Measurements from ENCODE around the gene POMP.

POMP gene

GRCh38 chr13:28620011-28620830 lies 38.7 kb upstream of the POMP start:
- no peaks in the 10 kb centered on the region for H3K36me3 ChIP-seq
- peaks cover 6 to 52% (median 34%) of the 10 kb centered on the region in 10 experiments; a peak in 18 of 20 replicates for H3K4me1 ChIP-seq
- H3K9ac ChIP-seq = no peak overlapping the region
- H3K9me3 ChIP-seq (replicated peaks in 1 of 11) = peaks cover 0 to 17% (median 0%) of the 10 kb centered on the region in 11 experiments; a peak in 2 of 22 replicates
- H3K27me3 ChIP-seq = no peaks in the 10 kb centered on the region
- TF ChIP-seq Cebpa-rat (IDR thresholded peaks at IDR 0.05) = no peak
- H3K27ac ChIP-seq = no peak overlapping the region
- H3K4me3 ChIP-seq = no peak overlapping the region
- H4K20me1 ChIP-seq = no peaks in the 10 kb centered on the region
- H3K4me2 ChIP-seq = peak overlapping the region in 10 of 11 experiments; percentile 3 to 71 (median 36); a peak in 9 of 22 replicates

GRCh38 chr13:28621449-28621848 lies 37.5 kb upstream of the POMP start:
- no peaks in the 10 kb centered on the region for H3K27me3 ChIP-seq
- H3K4me3 ChIP-seq = no peak overlapping the region
- no peaks in the 10 kb centered on the region for H4K20me1 ChIP-seq
- H3K9me3 ChIP-seq (replicated peaks in 1 of 11) = peaks cover 0 to 17% (median 0%) of the 10 kb centered on the region in 11 experiments; a peak in 2 of 22 replicates
- H3K9ac ChIP-seq = no peak overlapping the region
- peaks cover 6 to 52% (median 34%) of the 10 kb centered on the region in 10 experiments; a peak in 18 of 20 replicates for H3K4me1 ChIP-seq
- H3K4me2 ChIP-seq = peak overlapping the region in 7 of 11 experiments; percentile 6 to 71 (median 55); a peak in 12 of 22 replicates
- peak in 8 of 11 experiments; percentile 16 to 82 (median 51); a peak in 10 of 22 replicates for TF ChIP-seq Cebpa-rat (IDR thresholded peaks at IDR 0.05)
- H3K27ac ChIP-seq = peak overlapping the region in 2 of 11 experiments; percentile 13 to 48; a peak in 3 of 22 replicates
- H3K36me3 ChIP-seq = no peaks in the 10 kb centered on the region

- Histone ChIP-seq H3K27ac (peak overlapping the region in 3 of 11 experiments; percentile 6 to 48 (median 13); a peak in 2 of 22 replicates), H4K20me1 (no peaks in the 10 kb centered on the region), H3K4me3 (no peak overlapping the region), H3K4me1 (peaks cover 6 to 52% (median 34%) of the 10 kb centered on the region in 10 experiments; a peak in 18 of 20 replicates), H3K36me3 (no peaks in the 10 kb centered on the region), H3K27me3 (no peaks in the 10 kb centered on the region), H3K9me3 (replicated peaks in 1 of 11) (peaks cover 0 to 17% (median 0%) of the 10 kb centered on the region in 11 experiments; a peak in 2 of 22 replicates), H3K4me2 (peak overlapping the region in 5 of 11 experiments; percentile 29 to 71 (median 55); a peak in 8 of 22 replicates), H3K9ac (no peak overlapping the region)
- no peak for TF ChIP-seq Cebpa-rat (IDR thresholded peaks at IDR 0.05)
Measured at GRCh38 chr13:28622286-28622685, 36.6 kb upstream of the POMP start.

GRCh38 chr13:28623782-28624706 lies 34.9 kb upstream of the POMP start:
- Histone ChIP-seq H3K4me3 (no peak overlapping the region), H3K9ac (no peak overlapping the region), H3K27me3 (no peaks in the 10 kb centered on the region), H3K4me1 (peaks cover 6 to 58% (median 34%) of the 10 kb centered on the region in 10 experiments; a peak in 18 of 20 replicates), H3K9me3 (replicated peaks in 1 of 11) (peaks cover 0 to 9% (median 0%) of the 10 kb centered on the region in 11 experiments; a peak in 1 of 22 replicates), H3K4me2 (peak overlapping the region in 10 of 11 experiments; percentile 25 to 62 (median 50); a peak in 18 of 22 replicates), H4K20me1 (no peaks in the 10 kb centered on the region), H3K36me3 (no peaks in the 10 kb centered on the region), H3K27ac (peak overlapping the region in 1 of 11 experiments; percentile 24; a peak in 1 of 22 replicates)
- TF ChIP-seq Cebpa-rat (IDR thresholded peaks at IDR 0.05) = no peak

DNA sequence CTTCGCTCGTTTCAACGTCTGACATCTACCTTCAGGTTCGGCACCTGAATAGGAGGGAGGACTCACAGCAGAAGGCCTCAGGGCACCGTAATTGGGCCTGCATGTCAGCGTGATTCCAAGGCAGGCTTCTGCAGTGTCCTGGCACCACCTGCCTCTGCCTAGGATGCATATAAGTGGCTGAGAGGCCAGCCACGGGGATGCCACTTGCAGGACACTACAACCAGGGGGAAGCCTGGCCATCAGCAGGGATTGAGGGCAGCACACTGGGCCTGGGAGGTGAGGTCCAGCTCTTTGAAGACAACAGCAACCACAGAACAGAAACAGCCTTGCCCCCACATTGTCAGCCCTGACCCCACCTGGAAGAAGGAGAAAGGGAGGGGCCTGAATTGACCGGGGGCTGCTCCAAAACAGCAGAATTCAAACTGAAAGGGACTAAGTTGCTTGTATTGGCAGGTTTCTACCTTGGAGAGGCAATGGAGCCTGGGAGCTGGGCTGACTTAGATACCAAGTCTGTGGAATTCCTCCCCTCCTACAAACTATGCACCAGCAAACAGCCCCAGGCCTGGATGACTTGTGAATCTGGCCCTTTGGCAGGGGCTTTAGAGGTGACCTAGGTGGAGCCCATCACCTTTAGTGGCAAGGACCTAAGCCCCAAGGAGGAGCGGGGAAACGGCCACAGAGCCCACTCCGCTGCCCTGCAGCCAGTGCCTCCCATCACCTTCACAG lies 34.1 kb upstream of the POMP start:
- Histone ChIP-seq H3K9ac (no peak overlapping the region), H3K4me1 (peaks cover 6 to 58% (median 33%) of the 10 kb centered on the region in 10 experiments; a peak in 18 of 20 replicates), H3K36me3 (no peaks in the 10 kb centered on the region), H3K27ac (no peak overlapping the region), H3K27me3 (no peaks in the 10 kb centered on the region), H3K4me3 (no peak overlapping the region), H4K20me1 (no peaks in the 10 kb centered on the region), H3K4me2 (peak overlapping the region in 5 of 11 experiments; percentile 45 to 62 (median 55); a peak in 6 of 22 replicates), H3K9me3 (replicated peaks in 1 of 11) (peaks cover 0 to 9% (median 0%) of the 10 kb centered on the region in 11 experiments; a peak in 1 of 22 replicates)
- no peak for TF ChIP-seq Cebpa-rat (IDR thresholded peaks at IDR 0.05)

DNA sequence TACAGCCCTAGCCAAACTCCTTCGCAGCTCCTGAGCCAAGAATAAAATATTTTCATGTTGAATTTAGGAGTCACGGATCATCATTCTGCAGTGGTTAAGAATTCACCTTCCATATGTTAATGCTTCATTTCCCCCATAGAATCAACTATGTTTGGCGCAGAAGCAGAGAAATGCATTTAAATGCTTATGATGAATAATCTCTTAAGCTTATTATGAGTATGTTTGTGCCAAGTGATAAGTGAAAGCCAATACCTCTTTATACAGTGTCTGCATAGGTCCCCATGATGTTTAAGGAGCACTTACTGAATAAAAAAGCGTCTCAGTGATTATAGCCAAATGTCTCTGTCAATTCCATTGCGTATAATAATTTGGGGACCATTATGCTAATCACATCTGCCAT lies 32.7 kb upstream of the POMP start:
- Histone ChIP-seq H3K9ac (no peak overlapping the region), H3K36me3 (no peaks in the 10 kb centered on the region), H3K4me3 (no peak overlapping the region), H4K20me1 (no peaks in the 10 kb centered on the region), H3K27ac (no peak overlapping the region), H3K4me2 (no peak overlapping the region), H3K27me3 (no peaks in the 10 kb centered on the region), H3K9me3 (replicated peaks in 1 of 11) (peaks cover 0 to 4% (median 0%) of the 10 kb centered on the region in 11 experiments; a peak in 1 of 22 replicates), H3K4me1 (peaks cover 6 to 44% (median 22%) of the 10 kb centered on the region in 10 experiments; a peak in 18 of 20 replicates)
- no peak for TF ChIP-seq Cebpa-rat (IDR thresholded peaks at IDR 0.05)

DNA sequence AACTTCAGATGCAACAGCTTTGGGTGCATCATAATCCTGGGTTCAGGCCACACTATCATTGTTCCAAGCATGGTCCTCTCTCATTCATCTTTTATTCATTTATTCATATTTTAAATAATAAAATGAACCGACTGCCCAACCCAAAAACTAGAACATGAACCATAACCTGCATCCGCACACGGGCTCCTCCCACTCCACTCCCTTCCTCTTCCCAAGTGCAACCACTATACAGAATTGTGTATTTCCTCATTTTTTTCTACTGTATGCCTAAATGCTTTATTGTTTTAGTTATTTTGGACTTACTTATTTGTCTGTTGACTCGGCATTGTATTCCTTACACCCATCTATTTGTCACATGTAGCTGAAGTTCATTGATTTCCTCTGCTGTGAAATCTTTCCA lies 30.7 kb upstream of the POMP start:
- no peak overlapping the region for H3K27ac ChIP-seq
- H3K27me3 ChIP-seq = no peaks in the 10 kb centered on the region
- H4K20me1 ChIP-seq = no peaks in the 10 kb centered on the region
- no peak overlapping the region for H3K9ac ChIP-seq
- no peak for TF ChIP-seq Cebpa-rat (IDR thresholded peaks at IDR 0.05)
- no peaks in the 10 kb centered on the region for H3K9me3 ChIP-seq (replicated peaks in 1 of 11)
- peaks cover 6 to 24% (median 12%) of the 10 kb centered on the region in 10 experiments; a peak in 17 of 20 replicates for H3K4me1 ChIP-seq
- H3K36me3 ChIP-seq = no peaks in the 10 kb centered on the region
- no peak overlapping the region for H3K4me3 ChIP-seq
- H3K4me2 ChIP-seq = 0 out of 22 replicates have a peak overlapping the region, but pooled peaks of 1 of the 11 experiments have one; percentile 1

DNA sequence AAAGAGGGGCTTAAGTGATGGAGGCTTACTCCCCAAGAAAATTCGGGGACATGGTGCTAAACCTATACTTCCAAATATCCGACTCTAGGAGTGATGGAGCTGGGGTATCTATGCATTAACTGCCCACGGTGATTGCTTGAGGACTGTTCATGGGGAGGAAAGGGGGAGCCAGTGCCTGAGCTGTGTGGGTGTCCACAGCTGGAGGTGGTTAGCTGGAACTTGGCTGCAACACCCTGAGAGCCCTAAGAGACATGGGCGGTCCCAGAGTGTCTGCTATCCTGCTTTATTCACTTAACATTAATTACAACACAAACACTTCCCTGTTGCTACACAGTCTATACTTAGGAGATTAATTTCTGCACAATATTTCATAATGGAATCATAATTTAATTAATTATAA lies 28.1 kb upstream of the POMP start:
- no peak overlapping the region for H3K4me3 ChIP-seq
- H3K9ac ChIP-seq = no peak overlapping the region
- H3K27ac ChIP-seq = no peak overlapping the region
- no peaks in the 10 kb centered on the region for H4K20me1 ChIP-seq
- H3K9me3 ChIP-seq (replicated peaks in 1 of 11) = no peaks in the 10 kb centered on the region
- no peaks in the 10 kb centered on the region for H3K27me3 ChIP-seq
- no peak for TF ChIP-seq Cebpa-rat (IDR thresholded peaks at IDR 0.05)
- no peaks in the 10 kb centered on the region for H3K36me3 ChIP-seq
- no peak overlapping the region for H3K4me2 ChIP-seq
- H3K4me1 ChIP-seq = peaks cover 0 to 9% (median 0%) of the 10 kb centered on the region in 10 experiments; a peak in 4 of 20 replicates
